ENCODE data around the gene KDM4B.

Gene KDM4B

DNA sequence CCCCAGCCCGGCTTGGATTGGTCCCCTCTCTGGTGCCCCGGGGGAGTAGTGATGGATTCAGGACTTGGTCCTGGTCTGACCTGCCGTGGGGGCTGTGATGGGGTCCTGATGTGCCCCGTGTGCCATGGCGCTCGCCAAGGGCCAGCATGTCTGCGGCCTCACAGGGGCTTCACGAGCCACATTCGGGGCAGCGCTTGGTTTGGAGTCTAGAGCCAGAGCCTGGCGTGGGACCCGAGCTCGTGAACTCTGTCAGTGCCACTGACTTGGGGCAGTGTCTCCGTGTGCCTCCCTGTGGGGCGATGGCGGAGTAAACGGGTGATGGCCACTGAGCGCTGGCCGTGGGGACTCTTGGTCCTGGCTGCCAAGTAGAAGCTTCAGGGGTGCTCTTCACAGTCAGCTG is 17.1 kb downstream of the KDM4B start:
- no peak for DNase-seq

- no peak for DNase-seq
These were observed 17.6 kb downstream of the KDM4B start for GRCh38 chr19:4986471-4986891.

GRCh38 chr19:4987256-4987655 is 18.3 kb downstream of the KDM4B start:
- DNase-seq, result no peak

- no peak for DNase-seq
These were observed 18.9 kb downstream of the KDM4B start for GRCh38 chr19:4987692-4988370.

DNA sequence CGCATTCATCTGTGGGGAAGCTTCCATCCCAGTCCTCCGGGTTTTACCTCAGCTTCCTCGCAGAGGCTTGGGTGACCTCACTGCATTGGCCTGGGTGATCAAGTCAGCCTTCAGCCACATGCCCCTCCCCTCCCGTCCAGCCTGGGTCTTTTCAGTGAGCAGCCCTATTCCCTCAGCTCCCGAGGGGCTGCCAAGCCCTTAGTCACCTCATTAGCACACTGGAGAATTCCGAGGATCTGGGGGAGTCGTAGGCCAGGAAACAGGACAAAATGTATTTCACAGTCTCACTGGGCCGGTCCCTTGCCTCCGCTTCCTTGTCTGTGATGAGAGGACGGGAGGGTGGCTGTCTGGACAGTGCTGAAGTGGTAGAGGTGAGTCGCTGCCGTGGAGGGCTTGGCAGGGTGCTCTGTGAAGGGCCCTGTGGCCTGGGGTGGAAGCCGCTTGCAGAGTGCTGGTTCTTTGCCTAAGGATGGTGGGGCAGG is 19.9 kb downstream of the KDM4B start:
- DNase-seq, result no peak

- DNase-seq, result no peak
These were observed 21.4 kb downstream of the KDM4B start for GRCh38 chr19:4990306-4990705.

DNA sequence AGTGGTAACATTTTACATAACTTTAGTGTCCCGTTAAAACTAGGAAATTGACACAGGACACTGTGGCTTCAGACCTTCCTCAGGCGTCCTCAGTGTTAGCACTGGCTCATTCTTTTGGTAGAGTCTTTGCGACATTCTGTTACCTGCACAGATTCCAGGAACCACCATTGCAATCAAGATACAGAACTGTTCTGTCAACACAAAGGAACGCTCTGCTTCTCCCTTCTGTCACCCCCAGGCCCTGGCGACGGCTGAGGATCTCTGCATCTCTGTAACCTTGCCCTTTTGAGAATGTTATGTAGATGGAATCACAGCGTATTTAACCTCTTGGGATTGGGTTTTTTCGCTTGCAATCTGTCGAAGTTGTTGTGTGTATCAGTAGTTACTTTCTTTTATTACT is 22.6 kb downstream of the KDM4B start:
- DNase-seq, result no peak

DNA sequence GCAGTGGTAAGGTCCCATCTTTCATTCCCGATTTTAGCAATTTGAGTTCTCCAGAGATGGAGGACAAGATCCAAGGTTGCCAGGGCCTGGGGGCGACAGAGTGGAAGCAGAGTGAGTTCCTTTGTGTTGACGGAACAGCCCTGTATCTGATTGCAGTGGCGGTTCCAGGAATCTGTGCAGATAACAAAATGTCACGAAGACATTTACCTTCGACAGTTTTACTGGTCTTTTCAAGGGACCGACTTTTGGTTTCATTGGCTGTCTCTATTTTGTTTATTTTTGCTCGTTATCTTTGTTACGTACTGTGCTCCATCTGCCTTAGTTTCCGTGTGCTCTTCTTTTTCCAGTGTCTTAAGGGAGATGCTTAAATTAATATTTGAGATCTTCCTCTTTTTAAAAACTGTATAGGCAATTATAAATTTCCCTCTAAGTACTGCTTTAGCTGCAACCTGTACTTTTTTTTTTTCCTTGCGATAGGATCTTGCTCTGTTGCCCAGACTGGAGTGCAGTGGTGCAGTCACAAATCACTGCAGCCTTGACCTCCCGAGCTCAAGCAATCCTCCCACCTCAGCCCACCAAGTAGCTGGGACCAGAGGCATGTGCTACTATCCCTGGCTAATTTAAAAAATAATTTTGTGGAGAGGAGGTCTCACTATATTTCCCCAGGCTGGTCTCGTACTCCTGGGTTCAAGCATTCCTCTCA is 23.2 kb downstream of the KDM4B start:
- no peak for DNase-seq

GRCh38 chr19:4993683-4994082 is 24.8 kb downstream of the KDM4B start:
- DNase-seq, result no peak

GRCh38 chr19:4996701-4997100 is 27.8 kb downstream of the KDM4B start:
- DNase-seq, result no peak

- DNase-seq, result no peak
These were observed 28.4 kb downstream of the KDM4B start for GRCh38 chr19:4997297-4997696.

DNA sequence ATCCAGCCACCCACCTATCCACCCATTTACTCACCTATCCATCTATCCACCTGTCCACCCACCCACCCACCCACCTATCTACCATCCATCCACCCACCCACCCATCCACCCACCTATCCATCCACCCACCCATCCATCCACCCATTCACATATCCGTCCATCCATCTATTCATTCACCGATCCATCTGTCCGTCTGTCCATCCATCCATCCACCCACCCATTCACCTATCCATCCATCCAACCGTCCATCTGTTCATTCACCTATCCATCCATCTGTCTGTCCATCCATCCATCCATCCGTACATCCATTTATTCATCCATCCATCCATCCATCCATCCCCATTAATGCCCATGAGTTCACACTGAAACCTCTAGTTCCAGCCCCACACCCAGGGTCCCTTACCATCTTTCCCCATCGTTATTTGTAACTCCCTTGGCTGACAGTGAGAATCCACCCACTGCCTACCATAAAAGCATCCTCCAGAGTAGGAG is 31.3 kb downstream of the KDM4B start:
- no peak for DNase-seq

GRCh38 chr19:5001615-5002014 is 32.7 kb downstream of the KDM4B start:
- no peak for DNase-seq

DNA sequence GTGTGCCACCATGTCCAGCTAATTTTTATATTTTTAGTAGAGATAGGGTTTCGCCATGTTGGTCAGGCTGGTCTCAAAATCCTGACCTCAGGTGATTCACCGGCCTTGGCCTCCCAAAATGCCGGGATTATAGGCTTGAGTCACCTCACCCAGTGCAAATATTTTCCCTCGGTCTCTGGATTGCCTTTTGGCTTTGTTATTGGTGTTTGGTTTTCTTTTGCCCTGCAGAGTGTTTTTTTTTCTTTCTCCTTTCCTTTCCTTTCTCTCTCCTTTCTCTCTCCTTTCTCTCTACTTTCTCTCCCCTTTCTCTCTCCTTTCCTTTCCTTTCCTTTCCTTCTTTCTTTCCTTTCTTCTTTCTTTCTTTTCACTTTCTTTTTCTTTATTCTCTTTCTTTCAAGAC is 33.2 kb downstream of the KDM4B start:
- no peak for DNase-seq

DNA sequence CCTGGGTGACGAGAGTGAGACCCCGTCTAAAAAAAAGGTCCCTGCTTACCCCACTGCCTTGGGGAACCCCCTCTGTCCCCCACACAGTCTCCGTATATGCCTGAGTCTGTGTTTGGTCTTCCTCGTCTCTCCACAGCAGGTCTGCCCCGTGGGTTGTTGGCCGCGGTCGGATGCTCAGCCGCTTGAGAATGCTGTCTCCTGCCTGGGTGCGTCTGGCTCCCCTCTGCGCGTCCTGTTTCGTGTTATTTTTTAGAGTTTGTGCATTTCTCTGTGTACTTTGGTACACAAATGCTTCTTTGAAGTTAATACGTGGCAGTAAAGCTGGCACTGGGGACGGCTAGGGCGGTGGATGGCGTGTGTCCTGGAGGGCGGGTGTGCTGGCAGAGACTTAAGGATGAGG is 34.9 kb downstream of the KDM4B start:
- DNase-seq, result no peak

DNA sequence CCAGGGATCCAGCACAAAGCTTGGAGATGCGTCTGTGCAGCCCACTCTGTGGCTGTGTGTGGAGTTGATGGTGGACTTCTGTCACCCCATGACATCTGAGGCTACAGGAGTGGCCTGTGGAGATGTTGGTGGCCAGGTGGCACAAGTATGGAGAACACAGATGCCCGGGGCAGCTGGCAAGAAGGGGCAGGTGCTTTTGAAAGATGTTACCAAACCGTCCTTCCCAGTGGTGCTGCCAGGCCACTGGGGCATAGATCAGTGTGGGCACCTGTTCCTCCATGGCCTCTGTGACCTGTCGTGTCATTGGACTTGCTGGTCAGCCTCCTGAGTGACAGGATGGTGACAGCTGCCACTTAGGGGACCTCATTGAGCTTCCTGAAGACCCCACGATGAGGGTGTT is 36.2 kb downstream of the KDM4B start:
- no peak for DNase-seq

GRCh38 chr19:5006201-5006600 is 37.3 kb downstream of the KDM4B start:
- DNase-seq, result no peak

DNA sequence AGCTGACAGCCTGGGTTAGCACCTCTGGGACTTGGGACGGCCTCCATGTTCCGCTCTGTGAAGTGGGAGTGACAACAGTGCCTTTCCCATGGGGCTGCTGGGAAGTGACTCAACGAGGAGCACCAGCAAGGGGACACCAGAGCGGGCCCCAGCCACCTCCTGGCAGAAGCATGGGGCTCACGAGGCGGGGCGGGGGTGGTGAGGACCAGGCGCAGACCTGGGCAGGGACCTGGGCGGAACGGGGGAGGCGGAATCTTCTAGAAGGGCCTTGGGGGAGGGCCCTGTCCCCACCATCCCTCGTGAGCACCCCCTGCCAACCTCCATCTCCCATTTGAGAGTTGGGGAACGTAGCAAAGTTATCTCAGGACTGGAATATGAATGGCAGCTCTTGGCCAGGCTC is 37.9 kb downstream of the KDM4B start:
- DNase-seq, result no peak

DNA sequence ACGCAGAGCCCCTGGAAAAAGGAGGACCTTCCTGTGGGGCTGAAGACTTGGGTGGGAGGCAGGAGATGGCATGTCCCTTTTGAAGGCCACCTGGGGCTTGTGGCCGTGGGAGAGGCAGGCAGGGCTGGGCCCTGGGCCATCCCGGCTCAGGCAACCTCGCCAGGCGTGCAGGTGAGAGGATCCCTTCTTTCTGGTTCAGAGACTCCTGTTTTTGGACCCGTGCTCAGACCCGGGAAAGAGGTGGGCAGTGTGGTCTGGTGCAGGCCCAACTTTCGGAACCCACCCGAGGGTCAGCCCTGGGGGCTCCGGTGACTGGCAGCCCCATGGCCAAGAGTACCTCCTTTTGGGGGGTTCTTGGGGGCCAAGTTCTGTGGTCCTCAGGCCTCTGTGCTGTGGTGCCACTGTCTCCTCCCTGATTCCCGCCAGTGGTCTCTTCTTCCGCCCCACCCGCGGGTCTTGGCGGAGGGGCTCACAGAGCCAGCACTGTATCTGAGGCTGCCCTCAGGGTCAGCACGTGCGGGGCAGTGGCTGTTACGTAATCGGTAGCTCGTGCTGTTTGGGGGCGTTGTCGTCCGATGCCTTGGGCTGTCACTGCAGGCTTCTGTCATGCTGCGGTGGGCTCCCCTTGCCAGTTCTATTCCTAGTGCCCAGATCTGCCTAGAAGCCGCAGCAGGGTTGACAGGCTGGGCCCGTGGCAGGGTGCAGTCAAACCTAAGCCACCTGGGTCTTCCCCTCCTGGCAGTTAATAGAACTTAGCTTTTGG is 42.7 kb downstream of the KDM4B start:
- no peak for DNase-seq

DNA sequence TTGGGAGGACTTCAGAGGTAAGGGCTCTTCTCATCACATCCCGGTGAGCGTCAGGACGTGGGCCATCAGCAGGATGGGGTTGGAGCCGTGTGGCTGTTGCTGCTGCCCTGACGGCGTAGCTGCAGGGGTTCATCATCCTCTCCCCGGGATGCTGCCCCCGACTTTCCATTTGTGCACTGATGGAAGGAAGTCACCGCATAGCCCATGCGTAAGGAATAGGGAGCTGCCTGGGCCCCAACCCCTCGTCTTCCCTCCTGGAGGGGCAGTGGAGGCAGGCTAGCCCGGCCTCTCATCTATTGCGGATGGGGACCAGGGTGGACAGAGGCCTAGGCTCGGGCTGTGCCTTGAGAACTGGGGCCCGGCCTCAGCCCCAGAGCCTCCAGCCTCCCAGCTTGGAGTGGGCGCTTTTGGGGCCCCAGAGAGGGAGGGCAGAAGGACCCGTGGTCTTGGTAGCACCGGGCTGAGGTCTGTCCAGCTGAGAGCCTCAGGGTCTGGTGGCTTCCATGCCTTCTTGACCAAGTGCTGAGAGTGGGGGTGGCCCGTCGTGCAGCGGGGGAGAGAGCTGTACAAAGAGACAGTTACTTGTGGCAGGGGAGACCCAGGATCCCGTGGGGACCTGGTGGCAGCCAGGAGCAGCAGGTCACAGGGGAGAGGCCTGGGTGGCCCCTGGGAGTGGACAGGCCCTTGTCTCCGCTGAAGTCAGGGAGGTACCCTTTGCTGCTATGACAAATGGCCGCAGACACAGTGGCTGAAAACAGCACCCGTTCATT is 44.0 kb downstream of the KDM4B start:
- DNase-seq, result no peak

- DNase-seq, result no peak
These were observed 44.8 kb downstream of the KDM4B start for GRCh38 chr19:5013761-5014160.

- DNase-seq, result no peak
These were observed 46.0 kb downstream of the KDM4B start for GRCh38 chr19:5014941-5015340.

GRCh38 chr19:5016268-5016667 is 47.4 kb downstream of the KDM4B start:
- no peak for DNase-seq

Data from COR-L47 (cell line).